RPMI8226 (cell line): Measurements from ENCODE around the gene RPP38.

Experiments used
- DNase-seq: peaks from one replicate; pipeline ENCODE4 v3.0.0-alpha.2; 2015

The RPP38 gene

DNA sequence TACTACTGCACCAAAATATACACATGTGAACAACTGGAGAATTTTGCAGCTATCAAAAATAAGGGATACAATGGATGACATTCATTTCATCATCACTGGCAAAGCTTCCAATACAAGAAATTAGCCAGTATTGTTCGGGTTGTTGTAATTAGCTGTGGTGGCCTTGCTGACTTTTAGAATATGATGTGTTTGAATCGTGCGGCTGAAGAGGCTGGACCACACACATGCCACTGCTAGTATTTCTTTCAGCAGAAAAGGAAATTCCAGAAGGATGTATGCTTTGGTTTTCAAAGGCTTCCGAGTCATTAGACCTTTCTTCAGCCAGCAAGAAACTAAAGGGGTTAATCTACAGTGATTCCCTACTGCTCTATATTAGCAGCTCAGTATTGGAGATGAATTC is 16.6 kb downstream of the RPP38 start:
- no peak for DNase-seq

DNA sequence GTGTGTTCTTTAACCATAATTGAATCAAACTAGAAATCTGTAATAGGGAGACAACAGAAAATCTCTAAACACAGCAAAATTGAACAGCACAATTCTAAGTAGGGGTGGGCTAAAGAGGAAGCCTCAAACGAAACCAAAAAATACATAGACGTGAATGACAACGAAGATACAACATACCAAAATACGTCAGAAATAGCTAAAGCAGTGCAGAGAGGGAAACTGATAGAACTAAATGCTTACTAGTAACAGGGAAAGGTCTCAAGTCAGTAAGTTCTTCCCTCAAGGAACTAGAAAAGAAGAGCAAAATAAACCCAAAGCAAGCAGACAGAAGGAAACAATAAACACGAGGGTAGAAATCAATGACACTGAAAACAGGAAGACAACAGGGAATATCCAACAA is 19.1 kb downstream of the RPP38 start:
- DNase-seq, result no peak

DNA sequence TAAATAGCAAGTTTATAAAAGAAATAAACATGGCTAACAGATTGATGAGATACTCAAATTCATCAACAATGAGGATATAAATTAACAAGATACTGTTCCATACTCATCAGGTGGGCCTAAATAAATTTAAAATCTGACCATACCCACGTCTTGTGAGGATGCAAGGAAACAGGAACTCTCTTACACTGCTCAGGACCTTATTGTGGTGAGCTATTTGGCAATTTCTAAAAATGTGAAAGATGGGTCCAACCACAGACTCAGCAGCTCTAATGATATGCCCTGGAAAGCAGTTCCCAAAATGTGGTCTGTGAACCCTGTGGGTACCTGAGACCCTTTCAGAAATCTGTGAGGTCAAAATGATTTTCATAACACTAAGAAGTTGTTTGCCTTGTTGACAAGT is 21.5 kb downstream of the RPP38 start:
- no peak for DNase-seq

DNA sequence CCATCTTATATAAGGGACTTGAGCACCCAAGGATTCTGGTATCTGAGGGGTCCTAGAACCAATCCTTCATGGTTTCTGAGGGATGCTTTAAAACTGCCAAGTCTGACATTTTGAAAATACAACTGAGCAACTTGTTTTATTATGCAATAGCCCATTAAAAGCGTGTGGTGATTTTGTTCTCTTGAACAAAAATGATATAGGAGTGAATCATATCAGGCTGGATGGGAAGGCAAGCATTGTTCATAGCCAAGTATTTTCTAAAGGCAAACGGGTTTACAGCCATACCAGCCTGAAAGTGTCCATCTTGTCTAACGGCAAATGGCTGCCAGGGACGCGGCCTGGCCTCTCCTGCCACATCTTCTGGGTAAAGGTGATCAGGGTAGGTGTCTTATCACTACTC is 23.4 kb downstream of the RPP38 start:
- DNase-seq, result no peak

DNA sequence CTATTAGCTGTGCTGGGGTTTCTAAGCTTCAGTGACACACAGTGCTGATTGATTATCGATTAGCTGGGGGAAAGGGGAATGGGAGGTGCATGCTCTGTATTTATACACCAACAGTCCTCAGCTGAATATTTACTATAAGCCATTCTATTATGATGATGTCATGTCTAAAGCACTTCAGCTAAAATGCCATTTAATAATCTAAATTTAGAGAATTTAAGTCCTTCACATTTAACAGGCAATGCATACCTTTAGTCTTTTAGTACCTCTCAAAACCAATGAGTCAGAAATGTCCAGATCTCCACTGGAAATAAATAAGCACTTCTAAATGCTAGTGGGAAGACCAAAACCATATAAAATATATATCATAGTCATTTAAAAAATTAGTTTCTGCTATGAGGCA is 24.6 kb downstream of the RPP38 start:
- no peak for DNase-seq

DNA sequence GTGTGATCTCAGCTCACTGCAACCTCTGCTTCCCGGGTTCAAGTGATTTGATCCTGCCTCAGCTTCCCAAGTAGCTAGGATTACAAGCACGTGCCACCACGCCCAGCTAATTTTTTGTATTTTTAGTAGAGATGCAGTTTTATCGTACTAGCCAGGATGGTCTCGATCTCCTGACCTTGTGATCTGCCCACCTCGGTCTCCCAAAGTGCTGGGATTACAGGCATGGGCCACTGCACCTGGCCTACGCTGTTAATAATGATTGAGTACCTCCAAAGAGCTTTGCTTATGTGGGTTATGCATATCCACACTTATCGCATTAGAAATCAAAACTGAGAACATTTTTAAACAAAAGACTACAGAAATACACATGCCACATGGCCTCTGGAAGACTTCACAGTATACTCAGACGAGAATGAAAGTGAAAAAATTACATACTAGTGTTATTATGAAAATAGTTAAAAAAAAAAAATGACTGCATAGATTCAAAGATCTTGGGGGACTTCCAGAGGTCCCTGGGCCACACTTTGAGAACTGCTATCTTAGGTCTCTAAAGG is 25.4 kb downstream of the RPP38 start:
- no peak for DNase-seq

DNA sequence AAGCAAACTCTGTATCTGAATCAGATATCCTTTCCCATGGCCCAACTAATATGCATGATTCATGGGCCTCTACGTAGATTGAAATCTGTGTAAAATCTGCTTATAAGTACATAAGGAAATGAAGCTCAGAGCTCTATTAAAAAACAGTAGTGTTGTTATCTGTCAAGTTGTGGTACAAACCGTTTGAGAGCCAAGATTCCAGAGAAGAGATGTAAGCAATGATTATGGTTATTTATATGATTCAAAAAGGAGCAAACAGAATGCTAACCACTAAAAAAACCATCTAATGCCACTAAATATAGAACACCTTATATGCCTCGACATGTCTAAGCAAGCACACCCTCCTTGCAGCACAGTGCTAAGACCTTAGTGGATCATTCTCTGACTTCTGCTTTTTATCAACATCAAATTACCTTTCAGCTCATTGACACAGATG is 26.6 kb downstream of the RPP38 start:
- no peak for DNase-seq

DNA sequence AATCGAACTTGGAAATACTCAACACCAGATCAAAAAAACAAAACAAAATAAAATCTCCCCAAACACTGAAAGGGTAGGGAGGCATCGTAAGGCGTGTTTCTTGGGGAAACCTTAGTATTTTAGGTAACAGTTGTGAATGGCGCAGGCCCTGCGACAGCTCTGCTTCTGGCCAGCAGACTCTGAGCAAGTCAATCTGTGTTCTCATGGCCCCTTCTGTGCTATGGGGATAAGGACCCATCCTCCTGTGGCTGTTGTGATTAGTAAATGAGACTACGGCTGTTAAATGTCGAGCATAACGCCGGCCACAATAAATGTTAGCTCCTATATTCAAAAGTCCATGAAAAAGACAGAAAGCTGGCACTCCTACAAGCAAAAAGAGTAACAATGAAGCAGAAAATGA is 27.0 kb downstream of the RPP38 start:
- DNase-seq, result no peak

DNA sequence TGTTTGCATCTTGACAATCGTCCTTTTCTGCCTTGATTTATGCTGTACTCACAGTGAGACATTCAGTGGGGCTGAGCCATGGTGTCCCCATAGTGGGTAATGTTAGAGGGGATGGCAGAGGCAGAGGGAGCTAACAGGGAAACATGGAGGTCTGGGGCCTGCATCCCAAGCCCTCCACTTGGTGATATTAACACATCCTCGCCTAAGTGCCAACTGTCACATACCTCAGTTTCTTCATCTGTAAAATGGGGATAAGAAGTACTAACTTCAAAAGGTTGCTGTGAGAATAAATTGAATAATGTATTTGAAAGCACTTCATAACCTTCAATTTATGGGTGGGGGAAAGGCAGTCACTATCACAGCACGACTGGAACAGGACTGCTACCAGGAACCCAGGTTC is 27.8 kb downstream of the RPP38 start:
- no peak for DNase-seq

DNA sequence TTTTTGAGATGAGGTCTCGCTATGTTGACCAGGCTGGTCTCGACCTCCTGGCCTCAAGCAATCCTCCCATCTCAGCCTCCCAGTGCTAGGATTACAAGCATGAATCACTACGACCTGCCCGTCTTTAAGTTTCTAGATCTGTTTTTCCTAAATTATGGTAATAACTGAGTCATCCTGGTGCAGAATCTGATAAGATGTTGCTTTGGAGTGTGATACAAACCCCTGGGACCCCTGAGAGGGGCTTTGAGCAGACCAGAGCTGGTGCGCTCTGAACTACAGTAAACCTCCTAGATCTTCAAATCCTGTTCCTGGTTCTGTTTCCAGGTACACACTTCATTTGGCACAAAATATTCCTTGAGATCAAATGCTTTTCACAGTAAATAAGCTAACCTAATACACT is 34.2 kb downstream of the RPP38 start:
- DNase-seq, result no peak

DNA sequence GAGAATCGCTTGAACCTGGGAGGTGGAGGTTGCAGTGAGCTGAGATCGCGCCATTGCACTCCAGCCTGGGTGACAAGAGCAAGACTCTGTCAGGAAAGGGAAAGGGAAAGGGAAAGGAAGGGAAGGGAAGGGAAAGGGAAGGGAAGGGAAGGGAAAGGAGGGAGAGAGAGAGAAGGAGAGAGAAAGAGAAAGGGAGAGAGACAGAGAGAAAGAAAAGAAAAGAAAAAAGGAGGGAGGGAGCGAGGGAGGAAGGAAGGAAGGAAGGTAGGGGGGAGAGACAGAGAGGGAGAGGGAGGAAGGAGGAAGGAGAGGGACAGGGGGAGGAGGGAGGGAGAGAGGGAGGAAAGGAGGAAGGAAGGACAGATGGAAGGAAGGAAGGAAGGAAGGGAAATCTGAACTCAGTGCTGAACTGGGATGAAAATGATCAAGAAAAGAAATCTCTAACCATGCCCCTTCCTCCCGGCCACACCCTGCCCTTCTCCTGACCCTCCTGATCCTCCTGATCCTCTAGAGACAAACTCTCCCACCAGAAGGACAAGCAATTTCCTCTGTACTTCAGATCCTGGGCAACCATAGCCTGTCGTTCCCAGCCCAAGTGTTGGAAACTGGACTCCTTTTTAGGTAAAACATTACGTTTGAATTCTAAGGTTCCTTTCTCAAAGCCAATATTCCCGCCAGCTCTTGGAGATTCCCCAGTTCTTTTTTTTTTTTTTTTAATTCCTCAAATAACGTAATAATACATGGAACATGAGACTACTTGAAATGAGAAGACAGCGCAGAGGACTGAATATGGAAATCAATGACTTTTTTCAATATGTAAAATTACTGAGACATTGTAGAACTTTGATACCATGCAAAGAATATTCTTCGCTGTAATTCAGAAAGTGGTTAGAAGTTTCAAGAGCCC is 39.2 kb downstream of the RPP38 start:
- no peak for DNase-seq

DNA sequence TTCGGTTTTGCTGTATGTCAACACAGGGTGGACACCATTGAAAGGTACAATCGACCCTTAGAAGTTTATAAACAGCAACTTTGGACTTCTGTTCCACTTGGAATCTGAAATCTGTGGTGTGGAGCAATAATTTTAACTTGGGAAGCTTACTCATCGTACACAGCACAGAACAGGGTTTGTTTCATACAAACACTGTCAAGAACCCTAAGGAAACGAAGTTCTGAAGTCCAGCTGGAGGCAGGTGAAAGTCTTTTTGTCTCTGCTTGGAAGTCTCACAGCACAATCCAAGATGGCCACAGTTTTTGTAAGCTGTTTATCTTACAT is 39.8 kb downstream of the RPP38 start:
- no peak for DNase-seq

DNA sequence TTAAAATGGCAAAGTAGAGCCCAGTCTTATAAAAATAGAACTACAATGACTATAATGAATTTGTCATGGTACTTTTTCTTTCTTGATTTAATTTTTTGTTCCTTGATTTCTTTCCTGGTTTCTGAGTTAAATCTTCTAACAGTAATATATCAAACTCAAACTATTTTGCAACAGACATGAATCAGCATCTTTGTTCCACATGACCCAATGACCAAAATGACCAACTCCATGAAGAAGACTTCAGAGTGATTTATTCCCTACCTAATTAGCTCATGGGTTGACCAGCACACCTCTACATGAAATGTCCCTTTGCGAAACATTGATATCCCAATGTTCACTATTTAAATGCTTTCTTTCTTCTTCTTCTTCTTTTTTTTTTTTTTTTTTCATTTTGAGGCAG is 40.5 kb downstream of the RPP38 start:
- DNase-seq, result no peak

DNA sequence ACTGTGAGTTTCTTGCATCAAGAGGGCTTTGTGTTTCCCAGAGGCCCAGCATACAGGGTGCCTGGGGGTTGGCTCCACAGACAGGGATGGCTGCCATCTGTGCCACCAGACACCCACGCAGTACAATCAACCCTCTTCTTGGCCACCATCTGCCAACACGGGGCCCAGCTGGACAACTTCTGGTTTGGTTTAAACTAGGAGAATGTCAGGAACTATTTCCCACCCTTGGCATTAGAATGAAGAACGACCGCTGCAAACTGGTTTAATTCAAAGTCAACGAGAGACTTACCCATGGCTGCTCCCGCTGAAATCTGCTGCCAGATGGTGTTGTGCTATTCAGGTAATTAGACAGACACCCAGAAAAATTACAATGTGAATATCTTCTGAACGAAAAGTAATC is 43.5 kb downstream of the RPP38 start:
- no peak for DNase-seq

DNA sequence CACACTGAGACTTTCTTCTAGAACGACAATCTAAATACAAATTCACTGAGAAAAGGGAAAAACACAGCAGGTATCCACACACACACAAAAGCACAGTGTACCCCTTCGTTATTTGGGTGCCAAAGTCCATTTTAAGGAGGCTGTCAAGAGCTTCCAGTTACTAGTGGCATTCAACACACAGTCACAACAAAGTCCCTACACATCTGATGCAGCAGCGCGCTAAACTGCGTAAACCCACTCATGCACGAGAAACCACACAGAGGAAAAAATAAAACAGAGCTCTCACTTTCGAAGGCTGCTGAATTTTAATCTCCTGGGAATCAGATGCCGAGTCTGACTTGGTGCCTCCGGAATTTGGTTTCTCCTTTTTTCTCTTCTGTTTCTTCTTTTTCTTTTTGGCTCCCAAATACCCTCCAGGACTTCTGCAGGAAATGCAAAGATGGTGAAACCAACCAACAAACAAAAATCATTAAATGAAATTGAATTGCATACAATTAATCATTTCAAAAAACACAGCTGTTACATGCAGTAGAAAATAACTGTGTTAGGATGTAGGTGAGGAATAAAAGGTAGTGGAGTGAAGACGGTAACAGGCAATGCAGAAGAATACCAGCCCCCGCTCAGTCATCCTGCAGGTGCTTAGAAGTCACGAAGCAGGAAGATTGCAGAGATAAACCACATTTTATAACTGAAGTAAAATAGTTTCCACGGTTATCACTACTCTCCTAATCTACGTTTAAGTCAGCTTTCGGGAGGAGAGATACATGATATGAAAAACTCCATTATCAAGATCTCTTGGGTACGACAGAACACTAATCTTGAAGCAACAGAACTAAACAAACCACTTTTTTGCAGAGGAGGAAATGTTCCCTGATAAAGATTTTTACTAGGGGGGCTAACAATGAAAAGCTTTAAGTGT is 44.2 kb downstream of the RPP38 start:
- DNase-seq, result no peak

DNA sequence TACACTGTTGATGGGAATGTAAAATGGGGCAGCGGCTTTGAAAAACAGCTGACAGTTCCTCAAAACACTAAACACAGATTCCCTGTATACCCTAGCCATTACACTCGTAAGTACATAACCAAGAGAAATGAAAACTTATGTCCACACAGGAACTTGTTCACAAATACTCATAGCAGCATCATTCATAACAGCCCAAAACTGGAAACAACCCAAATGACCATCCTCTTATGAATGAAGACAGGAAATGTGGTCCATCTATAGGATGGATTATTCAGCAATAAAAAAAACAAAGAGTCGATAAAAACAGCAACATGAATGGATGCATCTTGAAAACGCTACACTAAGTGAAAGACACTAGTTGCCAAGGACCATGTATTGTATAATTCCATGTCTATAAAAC is 47.6 kb downstream of the RPP38 start:
- no peak for DNase-seq

DNA sequence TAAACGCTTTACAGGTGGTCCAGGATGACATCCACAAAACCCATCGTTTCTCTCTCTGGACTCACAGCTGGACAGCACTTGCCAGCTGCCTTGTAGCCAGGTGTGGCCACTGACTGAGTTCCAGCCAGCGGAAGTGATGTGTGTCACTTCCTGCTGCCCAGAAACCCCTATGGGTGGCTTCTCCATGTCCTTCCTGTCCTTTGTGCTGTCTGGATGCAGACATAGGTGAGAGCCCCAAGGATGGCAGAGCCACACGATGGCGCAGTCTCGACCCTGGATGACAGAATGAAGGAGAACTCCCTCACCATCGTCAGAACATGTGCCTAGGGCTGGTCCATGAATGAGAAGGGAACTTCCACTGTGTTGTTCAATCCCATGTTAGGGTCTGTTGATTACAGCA is 49.2 kb downstream of the RPP38 start:
- DNase-seq, result no peak

DNA sequence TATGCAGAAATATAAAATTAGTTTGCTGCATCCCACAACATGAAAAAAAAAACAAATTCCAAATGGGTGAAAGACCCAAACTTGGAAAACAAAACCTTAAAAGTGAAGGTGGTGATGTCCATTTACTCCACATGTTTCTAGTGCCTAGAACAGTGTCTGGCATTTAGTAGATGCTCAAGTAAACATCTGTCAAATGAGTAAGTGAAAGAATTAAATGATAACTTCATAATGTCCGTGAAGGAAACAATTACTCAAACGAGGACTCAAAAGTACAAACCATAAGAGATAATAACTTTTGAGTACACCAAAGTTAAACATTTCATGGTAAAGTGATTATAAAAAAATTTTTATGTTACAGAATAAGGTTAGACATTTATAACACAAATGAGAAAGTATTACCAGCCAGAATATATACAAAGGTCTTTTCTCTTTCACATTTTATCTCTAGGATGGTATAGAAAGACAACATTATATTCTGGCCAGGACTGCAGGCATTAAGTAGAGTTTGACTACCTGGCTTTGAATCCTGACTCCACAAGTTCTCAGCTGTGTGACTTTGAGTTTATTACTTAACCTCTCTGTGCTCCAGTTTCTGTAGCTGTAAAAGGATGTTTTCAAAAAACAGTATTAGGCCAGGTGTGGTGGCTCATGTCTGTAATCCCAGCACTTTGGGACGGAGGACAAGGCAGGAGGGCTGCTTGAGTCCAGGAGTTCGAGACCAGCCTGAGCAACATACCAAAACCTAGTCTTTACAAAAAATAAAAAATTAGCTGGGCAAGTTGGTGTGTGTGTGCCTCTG is 50.6 kb downstream of the RPP38 start:
- DNase-seq, result no peak

DNA sequence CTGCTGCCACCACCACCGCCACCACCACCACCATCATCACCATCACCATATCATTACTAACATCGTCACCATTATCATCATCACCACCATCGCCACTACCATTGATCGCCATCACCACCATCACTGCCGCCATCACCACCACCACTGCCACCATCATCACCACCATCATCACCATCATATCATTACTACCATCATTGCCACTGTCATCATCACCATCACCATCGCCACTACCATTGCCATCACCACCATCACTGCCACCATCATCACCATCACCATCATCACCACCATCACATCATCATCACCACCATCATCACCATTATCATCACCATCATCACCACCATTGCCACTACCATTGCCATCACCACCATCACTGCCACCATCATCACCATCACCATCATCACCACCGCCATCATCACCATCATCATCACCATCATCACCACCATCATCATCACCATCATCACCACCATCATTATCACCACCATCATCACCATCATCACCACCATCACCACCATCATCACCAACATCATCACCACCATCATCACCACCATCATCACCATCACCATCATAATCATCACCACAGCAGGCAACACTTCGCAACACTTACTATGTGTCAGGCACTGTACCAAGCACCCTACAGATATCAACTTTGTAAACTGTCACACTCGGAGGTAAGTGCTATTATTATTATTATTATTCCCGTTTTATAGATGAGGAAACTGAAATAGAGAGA is 52.1 kb downstream of the RPP38 start:
- DNase-seq, result no peak

DNA sequence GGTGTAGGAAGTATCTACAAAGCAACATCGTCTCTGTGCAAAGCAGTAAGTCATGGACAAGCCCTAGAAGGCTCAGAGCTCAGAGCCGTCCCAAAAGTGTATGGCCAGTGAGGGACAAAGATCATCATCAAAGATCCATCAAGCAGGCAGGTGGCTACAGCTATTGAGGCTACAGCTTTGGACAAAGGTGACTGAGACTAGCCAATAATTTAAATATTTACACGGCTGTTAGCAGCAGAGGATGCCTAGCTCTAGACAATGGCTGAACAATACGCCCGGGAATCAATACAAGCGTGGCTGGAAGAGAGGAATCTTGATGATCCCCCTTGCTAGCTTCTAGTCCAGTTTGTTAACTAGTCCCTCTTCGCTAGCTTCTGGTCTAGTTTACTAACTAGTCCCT is 53.4 kb downstream of the RPP38 start:
- DNase-seq, result no peak

DNA sequence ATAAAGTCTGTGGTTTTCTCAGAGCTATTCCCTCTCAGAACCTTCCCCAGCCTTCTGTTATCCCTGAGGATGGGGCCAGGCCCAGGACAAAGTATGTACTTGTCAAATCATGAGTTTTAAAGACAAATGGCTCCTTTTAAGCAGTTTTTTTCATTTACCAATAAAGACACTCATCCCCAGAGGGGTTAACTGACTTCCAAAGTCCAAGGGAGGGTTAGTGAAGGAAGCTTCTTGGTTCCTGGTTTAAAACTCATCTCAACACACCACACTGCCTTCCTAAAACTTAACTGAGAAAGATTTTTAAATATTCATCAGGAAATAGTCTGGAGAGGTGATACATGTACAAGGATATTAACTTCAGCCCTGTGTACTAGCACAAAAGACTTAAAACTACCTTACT is 55.4 kb downstream of the RPP38 start:
- no peak for DNase-seq
